ENCODE data around the gene PSME1. TPM values are rescaled to one million over a fixed set of nuclear protein-coding genes. Genes with fewer than 3 reads are reported as not detected.

PSME1 gene
- total RNA-seq, 1 donor from 2014 or later, result 121 TPM

DNA sequence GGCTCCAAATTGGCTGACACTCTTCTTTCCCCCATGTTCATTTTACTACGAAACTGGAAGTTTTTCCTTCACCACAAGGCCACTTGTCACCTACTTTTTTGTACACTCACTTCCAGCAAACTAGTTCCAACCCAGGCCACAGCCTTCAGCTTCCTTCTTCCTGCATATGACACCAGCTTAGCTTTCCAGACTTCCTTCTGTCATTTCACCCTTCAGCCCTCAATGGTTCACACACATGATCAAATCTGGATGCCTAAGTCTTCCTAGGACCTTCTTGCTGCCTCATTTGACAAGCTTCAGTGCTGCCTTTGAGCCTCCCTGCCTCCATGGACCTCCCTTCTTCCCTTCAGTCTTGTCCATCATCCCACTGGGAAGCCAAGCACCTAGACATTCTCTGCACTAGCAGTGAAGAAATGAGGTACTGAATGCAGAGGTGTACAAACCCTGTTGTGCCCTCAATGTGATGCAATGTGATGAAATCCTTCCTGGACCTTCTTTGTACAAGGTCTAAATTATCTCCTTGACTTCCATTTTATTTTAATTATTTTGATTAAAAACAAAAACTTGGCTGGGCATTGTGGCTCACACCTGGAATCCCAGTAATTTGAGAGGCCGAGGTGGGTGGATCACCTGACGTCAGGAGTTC lies 31.6 kb downstream of the PSME1 start:
- no peak for DNase-seq (ENCODE audit: low spot score)

DNA sequence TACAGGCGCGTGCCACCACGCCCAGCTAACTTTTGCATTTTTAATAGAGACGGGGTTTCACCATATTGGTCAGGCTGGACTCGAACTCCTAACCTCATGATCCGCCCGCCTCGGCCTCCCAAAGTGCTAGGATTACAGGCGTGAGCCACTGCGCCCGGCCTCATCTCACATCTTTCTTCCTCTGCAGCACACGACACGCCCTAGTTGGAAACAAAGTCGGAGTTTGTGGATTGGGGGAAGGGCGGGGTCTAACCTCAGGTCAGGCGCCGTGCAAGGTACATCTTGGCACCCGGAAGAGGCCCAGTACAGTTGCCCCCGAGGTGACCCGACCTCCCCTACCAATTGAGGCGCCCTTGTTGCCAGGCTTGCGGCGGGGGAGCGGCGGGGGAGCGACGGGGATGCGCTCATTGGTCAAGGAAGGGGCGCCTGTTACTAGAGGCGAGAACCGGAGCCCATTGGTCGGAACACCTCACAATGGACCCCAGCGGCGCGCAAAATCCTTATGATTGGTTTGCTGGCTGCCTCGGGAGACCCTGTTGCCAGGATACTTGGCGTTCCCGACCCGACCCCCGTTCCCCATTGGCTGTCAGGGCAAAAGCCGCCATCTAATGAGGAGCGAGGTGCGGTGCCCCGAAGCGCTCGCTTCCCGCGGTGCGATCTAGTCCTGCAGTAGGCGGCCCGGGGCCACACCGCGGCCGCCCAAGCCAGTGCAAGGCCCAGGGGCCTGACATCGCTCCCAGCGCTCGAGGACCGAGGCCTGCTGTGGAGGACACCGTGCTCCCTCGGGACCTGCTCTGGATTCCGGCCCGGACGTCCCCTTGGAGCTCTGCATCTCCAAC lies 35.6 kb downstream of the PSME1 start, which contains the start of gene REC8:
REC8 (plus strand) TSS at position 659 of the 839 bp plus-strand sequence. CDS start 473 bp downstream, outside the sequence.
- no peak for DNase-seq (ENCODE audit: low spot score)

GRCh38 chr14:24172261-24172860 lies 36.4 kb downstream of the PSME1 start:
- DNase-seq (ENCODE audit: low spot score), result no peak

- DNase-seq (ENCODE audit: low spot score), result no peak
Measured at GRCh38 chr14:24172871-24173281, 36.9 kb downstream of the PSME1 start.

DNA sequence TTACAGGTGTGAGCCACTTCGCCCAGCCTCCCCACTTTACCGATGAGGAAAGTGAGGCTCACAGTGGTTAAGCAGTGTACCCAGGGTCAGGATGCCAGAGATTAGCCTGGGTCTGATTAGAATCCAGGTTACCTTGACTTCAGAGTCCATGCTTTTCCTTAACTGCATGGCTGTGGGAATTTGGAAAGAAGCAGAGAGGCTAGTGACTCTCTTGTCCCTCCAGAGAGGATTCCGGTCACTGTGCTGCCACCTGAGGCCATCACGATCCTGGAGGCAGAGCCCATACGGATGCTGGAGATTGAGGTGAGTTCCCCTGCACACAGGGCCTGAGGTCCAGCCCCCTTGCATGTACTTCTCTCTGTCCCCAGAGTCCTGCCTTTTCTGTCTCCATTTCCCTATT lies 40.6 kb downstream of the PSME1 start:
- DNase-seq (ENCODE audit: low spot score), result no peak

GRCh38 chr14:24177041-24177825 lies 41.2 kb downstream of the PSME1 start:
- DNase-seq (ENCODE audit: low spot score), result no peak

GRCh38 chr14:24177891-24178290 lies 41.9 kb downstream of the PSME1 start:
- DNase-seq (ENCODE audit: low spot score), result no peak

GRCh38 chr14:24178399-24179178 lies 42.6 kb downstream of the PSME1 start:
- no peak for DNase-seq (ENCODE audit: low spot score)

DNA sequence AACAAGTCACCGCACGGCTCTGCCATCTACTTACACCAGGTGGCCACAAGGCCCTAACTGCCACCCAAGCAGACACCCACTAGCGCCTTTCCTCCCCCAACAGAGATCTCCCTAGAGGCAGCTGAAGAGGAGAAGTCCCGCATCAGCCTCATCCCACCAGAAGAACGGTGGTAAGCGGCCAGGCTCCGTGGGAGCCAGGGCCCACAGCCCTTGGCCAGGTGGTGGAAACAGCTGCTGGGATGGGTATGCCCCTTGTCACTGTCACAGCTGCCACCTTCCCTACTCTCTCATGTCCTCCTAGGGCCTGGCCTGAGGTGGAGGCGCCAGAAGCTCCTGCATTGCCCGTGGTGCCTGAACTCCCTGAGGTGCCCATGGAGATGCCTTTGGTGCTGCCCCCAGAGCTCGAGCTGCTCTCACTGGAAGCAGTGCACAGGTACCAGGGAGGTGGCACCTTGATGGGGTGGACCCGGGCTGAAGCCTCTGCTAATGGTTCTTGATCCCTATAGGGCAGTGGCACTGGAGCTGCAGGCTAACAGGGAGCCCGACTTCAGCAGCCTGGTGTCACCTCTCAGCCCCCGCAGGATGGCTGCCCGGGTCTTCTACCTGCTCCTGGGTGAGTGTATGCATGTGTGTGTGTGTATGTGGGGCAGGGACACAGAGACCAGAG lies 43.4 kb downstream of the PSME1 start:
- DNase-seq (ENCODE audit: low spot score), result no peak

DNA sequence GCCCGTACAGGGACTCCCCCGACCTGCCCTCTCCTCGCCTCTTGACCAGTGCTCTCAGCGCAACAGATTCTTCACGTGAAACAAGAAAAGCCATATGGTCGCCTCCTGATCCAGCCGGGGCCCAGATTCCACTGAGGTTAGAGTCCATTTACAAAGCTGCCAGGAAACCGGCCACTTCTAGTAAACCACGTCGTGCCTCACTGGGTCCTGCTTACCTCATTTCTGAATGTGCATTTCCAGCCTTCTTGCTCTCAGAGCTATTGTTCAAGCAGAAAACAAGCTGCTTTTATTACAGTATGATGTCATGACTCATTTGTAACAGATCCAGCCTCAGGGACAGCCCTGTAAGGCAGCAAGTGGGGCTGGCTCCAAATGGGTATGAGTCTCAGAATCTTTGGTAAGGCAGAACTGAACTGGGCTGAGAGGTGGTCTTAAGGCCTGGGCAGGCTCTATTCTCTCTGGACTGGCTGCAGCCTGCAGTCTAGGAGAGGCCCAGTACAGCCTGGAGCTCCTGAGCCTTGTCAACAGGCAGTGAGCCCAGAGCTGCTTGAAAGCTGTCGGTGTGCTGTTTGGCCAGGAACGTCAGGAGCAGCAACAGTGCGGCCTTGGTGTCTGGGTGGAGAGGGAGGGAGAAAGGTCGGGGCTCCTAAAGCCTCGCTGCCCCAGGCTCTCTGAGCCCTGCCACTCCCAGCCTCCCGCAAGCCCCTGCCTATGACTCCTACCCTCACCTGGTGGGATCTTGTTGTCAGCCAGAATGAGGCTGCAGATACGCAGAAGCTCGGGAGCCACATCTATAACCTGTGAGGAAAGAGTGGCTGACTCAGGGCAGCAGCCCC lies 44.2 kb downstream of the PSME1 start:
- DNase-seq (ENCODE audit: low spot score), result no peak

- DNase-seq (ENCODE audit: low spot score), result no peak
Measured at GRCh38 chr14:24181371-24182077, 45.5 kb downstream of the PSME1 start.

GRCh38 chr14:24182110-24182882 lies 46.3 kb downstream of the PSME1 start:
- no peak for DNase-seq (ENCODE audit: low spot score)

DNA sequence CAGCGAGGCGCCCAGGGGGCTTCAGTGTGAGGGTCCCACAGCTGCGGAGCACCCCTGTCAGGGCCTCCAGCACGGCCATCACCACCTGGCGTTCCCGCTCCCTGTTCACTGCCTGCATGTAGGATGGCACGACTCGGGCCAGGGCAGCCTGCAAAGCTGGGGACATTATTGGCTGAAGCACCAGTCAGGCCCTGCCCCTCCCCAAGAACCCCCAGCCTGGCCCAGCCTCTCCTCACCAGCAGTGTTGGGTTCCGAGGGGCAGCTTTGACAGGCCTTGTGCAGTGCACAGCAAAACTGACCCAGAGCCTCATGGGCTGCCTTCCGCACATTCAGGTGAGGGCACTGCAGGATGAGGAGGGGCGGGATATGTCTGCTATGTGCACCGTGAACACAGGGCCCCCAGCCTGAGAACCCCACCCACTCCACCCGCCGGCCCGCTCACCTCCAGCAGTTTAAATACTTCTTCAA lies 47.1 kb downstream of the PSME1 start:
- no peak for DNase-seq (ENCODE audit: low spot score)

GRCh38 chr14:24184104-24184970 lies 48.3 kb downstream of the PSME1 start:
- no peak for DNase-seq (ENCODE audit: low spot score)

DNA sequence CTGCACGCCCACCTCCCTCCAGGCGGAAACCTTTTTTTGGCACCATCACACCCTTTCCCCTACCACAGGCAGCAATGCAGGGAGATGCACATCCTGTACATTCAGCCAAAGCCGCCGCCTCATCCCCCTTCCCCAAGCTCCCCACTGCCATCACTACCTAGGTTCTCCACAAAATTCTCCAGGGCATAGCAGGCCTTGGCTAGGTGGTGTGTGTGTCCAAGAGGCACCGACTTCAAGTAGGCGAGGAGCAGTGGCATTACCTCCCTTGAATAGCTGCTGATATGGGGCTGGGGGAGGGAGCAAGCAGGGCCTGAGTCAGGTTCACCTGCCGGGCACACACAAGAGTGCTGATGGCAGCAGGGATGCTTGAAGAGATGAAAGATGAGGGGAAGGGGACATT lies 49.0 kb downstream of the PSME1 start:
- no peak for DNase-seq (ENCODE audit: low spot score)

DNA sequence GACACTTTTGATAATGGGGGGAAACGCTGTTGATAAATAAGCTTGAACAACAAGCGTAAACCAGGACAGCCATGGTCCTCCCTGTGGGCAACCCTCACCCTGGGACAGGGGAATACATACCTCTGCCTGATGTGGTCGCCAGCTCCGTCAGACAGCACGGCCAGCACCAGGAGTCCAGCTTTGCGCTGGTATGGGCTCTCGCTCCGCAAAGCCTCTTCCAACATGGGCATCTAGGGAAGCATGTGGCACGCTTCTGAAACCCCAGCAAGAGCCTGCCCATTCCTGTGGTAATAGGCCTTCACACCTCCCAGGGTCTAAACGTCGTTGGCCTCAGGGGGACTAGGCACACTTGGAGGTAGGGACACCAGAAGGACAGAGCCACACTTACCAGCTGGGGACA lies 49.7 kb downstream of the PSME1 start:
- DNase-seq (ENCODE audit: low spot score), result no peak

All from mesenteric fat pad (tissue), 1 donor.